Measurements from ENCODE around the gene CCDC187. TPM values are rescaled to one million over a fixed set of nuclear protein-coding genes. Genes with fewer than 3 reads are reported as not detected.

CCDC187 gene
- total and polyA plus RNA-seq, 2 of the 8 experiments (the other 6 are each of a cell fraction or from before 2014, with no cell fraction given) = 0.02 TPM; not detected in 1

DNA sequence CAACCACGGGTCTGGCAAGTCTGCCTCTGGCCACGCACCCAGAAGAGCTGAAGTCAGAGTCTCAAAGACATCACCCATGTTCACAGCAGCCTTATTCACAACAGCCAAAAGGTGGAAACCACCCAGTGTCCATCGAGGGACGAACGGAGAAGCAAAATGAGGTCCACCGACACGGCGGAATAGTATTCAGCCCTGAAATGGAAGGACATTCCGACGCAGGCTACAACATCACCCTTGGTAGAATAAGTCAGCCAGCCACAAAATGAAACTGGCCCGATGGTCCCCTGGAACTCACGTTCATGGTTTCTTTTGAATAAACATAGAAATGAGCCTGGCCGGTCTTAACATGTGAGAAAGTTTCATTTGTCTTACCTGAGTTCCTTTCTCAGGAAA lies 16.9 kb downstream of the CCDC187 start:
- POLR2A ChIA-PET (ENCODE audit: partially characterized antibody) = interaction anchor here (0.6 kb wide), 1 partner anchor 153 kb away, joined by 3 read pairs; no protein-coding TSS in a partner anchor
- 91% methylated on average over 13 of the region's 13 CpGs; no CpG with 5 or more reads in 1 of the 2 experiments for WGBS, 2 experiments (ENCODE audit: extremely low coverage in 1 of 2, insufficient coverage in 1 of 2, insufficient read length in 1 of 2, insufficient replicate concordance in 2 of 2, low coverage in 1 of 2, low lambda C conversion rate in 2 of 2, missing lambda C conversion rate in 1 of 2)
- no peak for FAIRE-seq
- TF ChIP-seq JUND (IDR thresholded peaks at IDR 0.05; ENCODE audit: low read length) (no peak), E2F6 (IDR thresholded peaks at IDR 0.05) (no peak), NANOG (IDR thresholded peaks at IDR 0.05; ENCODE audit: insufficient read depth, low read depth, low read length, poor library complexity, severe bottlenecking) (no peak), USF2 (IDR thresholded peaks at IDR 0.05; ENCODE audit: low read length) (no peak), JUN (IDR thresholded peaks at IDR 0.05; ENCODE audit: low read depth, low read length) (no peak), KDM1A (IDR thresholded peaks at IDR 0.05; ENCODE audit: borderline replicate concordance, low read length) (no peak), TAF1 (IDR thresholded peaks at IDR 0.05; ENCODE audit: low read depth, low read length) (no peak), SIRT6 (IDR thresholded peaks at IDR 0.05; ENCODE audit: low read length) (no peak), EP300 (IDR thresholded peaks at IDR 0.05; ENCODE audit: borderline replicate concordance in 1 of 2, low read depth in 2 of 2, low read length in 2 of 2) (no peak), KDM5A (IDR thresholded peaks at IDR 0.05; ENCODE audit: low read length) (no peak)
- TF ChIP-seq, protein P1, sequence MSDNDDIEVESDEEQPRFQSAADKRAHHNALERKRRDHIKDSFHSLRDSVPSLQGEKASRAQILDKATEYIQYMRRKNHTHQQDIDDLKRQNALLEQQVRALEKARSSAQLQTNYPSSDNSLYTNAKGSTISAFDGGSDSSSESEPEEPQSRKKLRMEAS (IDR thresholded peaks at IDR 0.05) = no peak

More for the DNA sequence above, 16.9 kb downstream of the CCDC187 start:
- Histone ChIP-seq H3K18ac (ENCODE audit: extremely low read depth, low read length) (no peak overlapping the region), H3K4me2 (ENCODE audit: insufficient read depth in 1 of 2, low read depth in 2 of 2, low read length in 2 of 2) (no peak overlapping the region), H3K56ac (replicated peaks; ENCODE audit: insufficient read length, low read depth, low read length) (no peak overlapping the region), H3K9me3 (ENCODE audit: insufficient read depth in 2 of 2, low read depth in 1 of 2, low read length in 1 of 2) (no peaks in the 10 kb centered on the region), H3K79me1 (ENCODE audit: low read depth, low read length) (no peaks in the 10 kb centered on the region), H3K4me3 (ENCODE audit: extremely low read depth in 1 of 4, insufficient read depth in 2 of 4, low read depth in 3 of 4, low read length in 4 of 4) (no peak overlapping the region), H2BK20ac (ENCODE audit: low read length) (no peak overlapping the region), H2BK12ac (ENCODE audit: low read depth, low read length) (no peak overlapping the region), H2BK120ac (replicated peaks; ENCODE audit: low read depth, low read length) (no peak overlapping the region), H3K23me2 (ENCODE audit: low read depth, low read length) (no peaks in the 10 kb centered on the region), H2BK15ac (ENCODE audit: low read length) (no peak overlapping the region), H2AK5ac (ENCODE audit: low read depth, low read length) (no peak overlapping the region), H3K27ac (ENCODE audit: low read depth, low read length) (no peak overlapping the region), H4K20me1 (replicated peaks in 1 of 2; ENCODE audit: control insufficient read depth in 1 of 2, insufficient read depth in 2 of 2, low read length in 2 of 2) (no peaks in the 10 kb centered on the region), H3K79me2 (ENCODE audit: control insufficient read depth in 1 of 2, insufficient read depth in 2 of 2, low read length in 2 of 2) (no peaks in the 10 kb centered on the region), H3K4me1 (replicated peaks in 1 of 4; ENCODE audit: control insufficient read depth in 3 of 4, insufficient read depth in 4 of 4, low read length in 3 of 4) (peaks cover 0 to 4% (median 2%) of the 10 kb centered on the region in 4 experiments; a peak in 3 of 7 replicates), H2AFZ (ENCODE audit: low read length) (no peak overlapping the region), H3K4ac (replicated peaks; ENCODE audit: insufficient read length, low read depth, low read length) (no peak overlapping the region), H4K8ac (ENCODE audit: extremely low read depth, insufficient read depth, low read length) (no peak overlapping the region), H4K5ac (ENCODE audit: insufficient read length, low read depth, low read length) (no peak overlapping the region), H4K91ac (replicated peaks; ENCODE audit: insufficient read length, low read length) (no peak overlapping the region), H3K23ac (ENCODE audit: insufficient read length) (no peak overlapping the region), H3K9ac (replicated peaks in 1 of 4; ENCODE audit: extremely low read depth in 1 of 4, low read depth in 3 of 4, low read length in 3 of 4) (no peak overlapping the region), H3K36me3 (ENCODE audit: control insufficient read depth in 2 of 4, insufficient read depth in 4 of 4, low read length in 3 of 4) (no peaks in the 10 kb centered on the region), H2BK5ac (ENCODE audit: low read depth, low read length) (no peak overlapping the region), H3K14ac (ENCODE audit: insufficient read length) (no peak overlapping the region), H3K27me3 (replicated peaks in 1 of 4; ENCODE audit: control insufficient read depth in 3 of 4, extremely low read depth in 1 of 4, insufficient read depth in 3 of 4, low read length in 3 of 4) (no peaks in the 10 kb centered on the region)
- CTCF ChIA-PET (ENCODE audit: partially characterized antibody) = interaction anchor here (0.8 to 5.2 kb wide), 9 partner anchors 8 to 69 kb away, joined by 3 to 21 read pairs (median 4); no protein-coding TSS in a partner anchor
- DNase-seq (ENCODE audit: low read depth in 1 of 2, low spot score in 2 of 2) = no peak
